SH-SY5Y (cell line): Measurements from ENCODE around the gene PPIL6.

ENCODE experiments used
- GATA2 ChIP-seq: IDR thresholded peaks from 2 replicates; pipeline ENCODE4 v1.6.1; 2011; ENCODE audit warnings: mild to moderate bottlenecking, low read depth, low read length
- GATA3 ChIP-seq: IDR thresholded peaks from 2 replicates; pipeline ENCODE4 v1.6.1; 2011; ENCODE audit warnings: low read depth, mild to moderate bottlenecking, low read length, moderate library complexity

GRCh38 chr6:109471105-109471810 is 30.8 kb upstream of the PPIL6 start:
- TF ChIP-seq GATA3 (no peak), GATA2 (no peak)
